ENCODE data around the gene P2RY2. TPM values are rescaled to one million over a fixed set of nuclear protein-coding genes. Genes with fewer than 3 reads are reported as not detected.

P2RY2 gene
- total and polyA plus RNA-seq, 9 of the 15 experiments (the other 6 are each of a cell fraction or from before 2014, with no cell fraction given), result not detected

GRCh38 chr11:73213196-73214143 is 4.6 kb upstream of the P2RY2 start:
- BruUV-seq (replicated peaks), result no TSS peak
- ATAC-seq (no peak; the same call in 2 of the 3 replicates), FAIRE-seq (no peak), DNase-seq (ENCODE audit: extremely low read depth in 1 of 4, low spot score in 3 of 4) (no peak)
- Histone ChIP-seq H3K4me2 (ENCODE audit: insufficient read depth, low read length) (no peak overlapping the region), H3K4me3 (no peak overlapping the region), H3K9ac (ENCODE audit: insufficient read depth in 1 of 2, low read depth in 2 of 2, low read length in 2 of 2) (no peak overlapping the region), H3K4me1 (replicated peaks in 1 of 2; ENCODE audit: control insufficient read depth in 2 of 2, insufficient read depth in 2 of 2, low read length in 2 of 2) (peaks cover 5 to 16% of the 10 kb centered on the region in 2 experiments; a peak in 4 of 5 replicates), H3K27ac (ENCODE audit: extremely low read depth, low read depth, low read length) (no peak overlapping the region), H3K9me1 (ENCODE audit: control insufficient read depth, insufficient read depth, low read length) (no peaks in the 10 kb centered on the region), H2AFZ (ENCODE audit: low read depth, low read length) (no peak overlapping the region), H3K36me3 (ENCODE audit: control insufficient read depth, insufficient read depth, low read length) (no peaks in the 10 kb centered on the region), H3K9me3 (replicated peaks; ENCODE audit: control insufficient read depth, insufficient read depth, low read depth, low read length) (no peaks in the 10 kb centered on the region), H3K79me2 (ENCODE audit: control insufficient read depth, insufficient read depth, low read length) (no peaks in the 10 kb centered on the region), H3K27me3 (ENCODE audit: control insufficient read depth in 2 of 2, insufficient read depth in 2 of 2, low read length in 2 of 2) (no peaks in the 10 kb centered on the region), H4K20me1 (replicated peaks; ENCODE audit: control insufficient read depth, insufficient read depth, low read length) (no peaks in the 10 kb centered on the region)
- ChIA-PET POLR2A (interaction anchor here (0.7 to 1.1 kb wide), 5 partner anchors 8 to 624 kb away, joined by 3 to 4 read pairs (median 3); partner anchors contain the start of gene FCHSD2), CTCF (ENCODE audit: low intra/inter-chr PET ratio) (no interaction called here)
- 38% methylated on average over 8 of the region's 8 CpGs for WGBS (ENCODE audit: insufficient coverage, low coverage, missing lambda C conversion rate)
- in situ Hi-C loops (cut with MboI) (no loop called here), intact Hi-C loops (cut with micrococcal nuclease) (no loop called here)
- TF ChIP-seq HOXB6 (CRISPR knock-in tag; IDR thresholded peaks at IDR 0.05; ENCODE audit: borderline replicate concordance) (no peak), HLTF (IDR thresholded peaks at IDR 0.05) (no peak), SMARCC2 (IDR thresholded peaks at IDR 0.05; ENCODE audit: low read depth) (no peak), PML (IDR thresholded peaks at IDR 0.05; ENCODE audit: low read length) (no peak), WHSC1 (IDR thresholded peaks at IDR 0.05; ENCODE audit: low read length) (no peak), ZNF79 (CRISPR knock-in tag; IDR thresholded peaks at IDR 0.05; ENCODE audit: low read depth) (no peak), MEF2A (IDR thresholded peaks at IDR 0.05; ENCODE audit: control insufficient read depth, low read depth, low read length) (no peak), IRF2 (CRISPR knock-in tag; IDR thresholded peaks at IDR 0.05) (no peak)
- TF ChIP-seq, protein P1, sequence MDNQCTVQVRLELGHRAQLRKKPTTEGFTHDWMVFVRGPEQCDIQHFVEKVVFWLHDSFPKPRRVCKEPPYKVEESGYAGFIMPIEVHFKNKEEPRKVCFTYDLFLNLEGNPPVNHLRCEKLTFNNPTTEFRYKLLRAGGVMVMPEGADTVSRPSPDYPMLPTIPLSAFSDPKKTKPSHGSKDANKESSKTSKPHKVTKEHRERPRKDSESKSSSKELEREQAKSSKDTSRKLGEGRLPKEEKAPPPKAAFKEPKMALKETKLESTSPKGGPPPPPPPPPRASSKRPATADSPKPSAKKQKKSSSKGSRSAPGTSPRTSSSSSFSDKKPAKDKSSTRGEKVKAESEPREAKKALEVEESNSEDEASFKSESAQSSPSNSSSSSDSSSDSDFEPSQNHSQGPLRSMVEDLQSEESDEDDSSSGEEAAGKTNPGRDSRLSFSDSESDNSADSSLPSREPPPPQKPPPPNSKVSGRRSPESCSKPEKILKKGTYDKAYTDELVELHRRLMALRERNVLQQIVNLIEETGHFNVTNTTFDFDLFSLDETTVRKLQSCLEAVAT (IDR thresholded peaks at IDR 0.05), result no peak
- TF ChIP-seq, protein P2, sequence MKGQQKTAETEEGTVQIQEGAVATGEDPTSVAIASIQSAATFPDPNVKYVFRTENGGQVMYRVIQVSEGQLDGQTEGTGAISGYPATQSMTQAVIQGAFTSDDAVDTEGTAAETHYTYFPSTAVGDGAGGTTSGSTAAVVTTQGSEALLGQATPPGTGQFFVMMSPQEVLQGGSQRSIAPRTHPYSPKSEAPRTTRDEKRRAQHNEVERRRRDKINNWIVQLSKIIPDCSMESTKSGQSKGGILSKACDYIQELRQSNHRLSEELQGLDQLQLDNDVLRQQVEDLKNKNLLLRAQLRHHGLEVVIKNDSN (CRISPR knock-in tag; IDR thresholded peaks at IDR 0.05), result no peak
- TF ChIP-seq, protein P3, sequence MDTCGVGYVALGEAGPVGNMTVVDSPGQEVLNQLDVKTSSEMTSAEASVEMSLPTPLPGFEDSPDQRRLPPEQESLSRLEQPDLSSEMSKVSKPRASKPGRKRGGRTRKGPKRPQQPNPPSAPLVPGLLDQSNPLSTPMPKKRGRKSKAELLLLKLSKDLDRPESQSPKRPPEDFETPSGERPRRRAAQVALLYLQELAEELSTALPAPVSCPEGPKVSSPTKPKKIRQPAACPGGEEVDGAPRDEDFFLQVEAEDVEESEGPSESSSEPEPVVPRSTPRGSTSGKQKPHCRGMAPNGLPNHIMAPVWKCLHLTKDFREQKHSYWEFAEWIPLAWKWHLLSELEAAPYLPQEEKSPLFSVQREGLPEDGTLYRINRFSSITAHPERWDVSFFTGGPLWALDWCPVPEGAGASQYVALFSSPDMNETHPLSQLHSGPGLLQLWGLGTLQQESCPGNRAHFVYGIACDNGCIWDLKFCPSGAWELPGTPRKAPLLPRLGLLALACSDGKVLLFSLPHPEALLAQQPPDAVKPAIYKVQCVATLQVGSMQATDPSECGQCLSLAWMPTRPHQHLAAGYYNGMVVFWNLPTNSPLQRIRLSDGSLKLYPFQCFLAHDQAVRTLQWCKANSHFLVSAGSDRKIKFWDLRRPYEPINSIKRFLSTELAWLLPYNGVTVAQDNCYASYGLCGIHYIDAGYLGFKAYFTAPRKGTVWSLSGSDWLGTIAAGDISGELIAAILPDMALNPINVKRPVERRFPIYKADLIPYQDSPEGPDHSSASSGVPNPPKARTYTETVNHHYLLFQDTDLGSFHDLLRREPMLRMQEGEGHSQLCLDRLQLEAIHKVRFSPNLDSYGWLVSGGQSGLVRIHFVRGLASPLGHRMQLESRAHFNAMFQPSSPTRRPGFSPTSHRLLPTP (IDR thresholded peaks at IDR 0.05; ENCODE audit: borderline replicate concordance, extremely low read depth, insufficient read length), result no peak
- TF ChIP-seq, protein P4, sequence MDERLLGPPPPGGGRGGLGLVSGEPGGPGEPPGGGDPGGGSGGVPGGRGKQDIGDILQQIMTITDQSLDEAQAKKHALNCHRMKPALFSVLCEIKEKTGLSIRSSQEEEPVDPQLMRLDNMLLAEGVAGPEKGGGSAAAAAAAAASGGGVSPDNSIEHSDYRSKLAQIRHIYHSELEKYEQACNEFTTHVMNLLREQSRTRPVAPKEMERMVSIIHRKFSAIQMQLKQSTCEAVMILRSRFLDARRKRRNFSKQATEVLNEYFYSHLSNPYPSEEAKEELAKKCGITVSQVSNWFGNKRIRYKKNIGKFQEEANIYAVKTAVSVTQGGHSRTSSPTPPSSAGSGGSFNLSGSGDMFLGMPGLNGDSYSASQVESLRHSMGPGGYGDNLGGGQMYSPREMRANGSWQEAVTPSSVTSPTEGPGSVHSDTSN (CRISPR knock-in tag; IDR thresholded peaks at IDR 0.05; ENCODE audit: low read depth), result no peak
- TF ChIP-seq, protein P4 (tag; conservative IDR thresholded peaks at IDR 0.05; ENCODE audit: low read depth), result no peak

Data from K562 (cell line).